ENCODE results near the gene BMAL1.

BMAL1 gene

DNA sequence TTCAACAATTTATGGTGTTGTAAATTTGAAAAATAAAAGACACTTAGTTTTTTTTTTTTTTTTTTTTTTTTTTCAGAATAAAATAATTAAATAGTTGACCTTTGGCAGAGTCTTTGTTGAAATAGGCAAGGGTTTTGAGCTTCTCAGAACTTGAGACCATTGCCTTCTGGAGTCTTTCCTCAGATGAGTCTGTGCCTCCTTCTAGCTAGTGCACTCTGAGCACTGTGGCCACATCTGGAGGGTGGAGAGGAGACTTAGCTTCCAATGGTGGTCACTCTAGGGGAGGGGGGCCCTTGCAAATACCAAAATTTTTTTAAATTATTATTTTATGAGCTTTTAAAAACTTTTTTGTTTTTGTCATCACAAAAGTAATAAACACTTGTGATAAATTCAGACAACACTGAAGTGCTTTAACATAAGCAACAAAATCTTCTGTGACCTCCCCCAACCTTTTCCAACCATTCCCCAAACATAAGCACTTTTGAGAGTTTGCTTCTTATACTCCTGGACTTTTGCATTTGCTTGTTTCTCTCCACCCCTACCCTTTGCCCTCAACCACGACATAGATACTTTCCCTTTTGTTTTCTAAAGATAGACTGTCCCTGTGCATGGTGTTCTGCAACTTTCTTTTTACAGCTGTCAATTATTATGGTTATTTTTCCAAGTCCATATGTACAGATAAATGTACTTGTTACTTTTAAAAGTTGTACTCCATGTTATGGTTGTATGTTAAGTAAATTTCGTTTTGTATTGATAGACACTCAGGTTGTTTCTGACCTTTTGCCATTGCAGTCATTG, 41.1 kb downstream of the BMAL1 start:
- DNase-seq, result no peak

DNA sequence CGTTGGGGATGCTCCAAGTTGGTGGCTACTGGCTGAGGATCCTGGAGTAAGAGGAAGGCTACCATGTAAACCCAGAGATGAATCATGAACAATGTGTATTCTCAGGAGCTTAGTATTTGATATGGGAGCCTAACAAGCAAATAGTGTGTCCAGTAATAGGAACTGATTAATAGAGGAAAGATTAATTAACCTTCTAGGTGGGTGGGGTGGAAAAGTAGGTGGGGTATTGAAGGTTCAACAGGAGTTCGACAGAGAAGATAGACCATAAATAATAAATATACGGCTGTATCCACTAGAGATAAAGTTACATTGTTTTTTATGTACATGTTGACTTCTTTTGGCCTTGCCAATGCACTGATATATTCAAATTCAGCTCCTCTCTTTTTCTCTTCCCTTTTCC, 43.1 kb downstream of the BMAL1 start:
- no peak for DNase-seq

DNA sequence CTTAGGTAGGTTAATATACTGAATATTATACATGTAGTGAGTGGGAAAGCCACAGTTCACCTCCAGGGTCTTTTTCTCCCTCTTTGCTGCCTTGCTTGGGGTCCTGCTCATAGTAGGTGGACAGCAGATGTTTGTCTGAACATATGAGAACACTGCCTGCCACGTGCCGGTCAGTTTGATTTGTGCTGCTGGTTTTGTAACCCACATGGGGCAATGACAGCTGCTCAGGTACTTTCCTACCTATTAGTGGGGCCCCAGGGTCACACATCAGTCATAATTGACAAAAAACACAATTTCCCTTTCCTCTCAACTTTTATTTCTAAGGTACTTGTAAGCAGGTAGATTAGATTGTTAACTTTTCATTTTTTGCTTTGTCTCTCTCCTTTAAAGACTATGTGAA, 43.8 kb downstream of the BMAL1 start:
- DNase-seq, result no peak

DNA sequence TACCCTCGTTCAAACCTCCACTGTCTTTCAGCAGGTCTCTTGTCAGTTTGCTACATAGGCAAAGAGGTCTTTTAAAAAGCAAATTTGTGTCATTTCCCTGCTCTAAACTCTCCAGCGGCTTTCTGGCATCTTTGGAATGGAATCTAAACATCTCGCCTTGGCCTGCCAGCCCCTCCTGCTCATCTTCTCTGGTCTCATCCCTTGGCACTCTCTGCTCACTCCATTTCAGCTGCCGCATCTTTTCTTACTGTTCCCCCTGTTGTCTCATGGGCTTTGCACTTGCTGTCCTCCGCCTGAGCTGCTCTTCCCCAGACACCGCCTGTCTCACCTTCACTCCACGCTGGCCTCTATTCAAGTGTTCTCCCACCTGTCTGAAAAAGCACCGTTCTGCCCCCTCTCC, 46.6 kb downstream of the BMAL1 start:
- no peak for DNase-seq

DNA sequence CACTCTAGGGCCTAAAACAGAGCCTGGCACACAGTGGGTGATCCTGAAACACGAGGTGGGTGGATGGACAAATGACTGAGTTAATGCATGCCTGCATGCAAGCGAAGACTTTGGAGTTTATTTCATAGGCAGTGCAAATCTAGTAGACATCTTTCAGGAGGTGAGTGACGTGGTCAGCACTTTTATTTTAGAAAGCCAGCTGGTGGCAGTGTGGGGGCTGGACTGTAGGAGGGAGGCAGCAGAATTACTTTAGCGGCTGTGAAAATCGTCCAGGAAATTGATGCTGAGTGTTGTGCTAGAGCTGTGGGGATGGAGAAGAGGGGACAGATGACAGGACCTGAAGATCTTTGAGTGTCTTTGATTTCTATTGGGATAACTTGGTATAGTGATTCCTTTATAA, 47.1 kb downstream of the BMAL1 start:
- no peak for DNase-seq

DNA sequence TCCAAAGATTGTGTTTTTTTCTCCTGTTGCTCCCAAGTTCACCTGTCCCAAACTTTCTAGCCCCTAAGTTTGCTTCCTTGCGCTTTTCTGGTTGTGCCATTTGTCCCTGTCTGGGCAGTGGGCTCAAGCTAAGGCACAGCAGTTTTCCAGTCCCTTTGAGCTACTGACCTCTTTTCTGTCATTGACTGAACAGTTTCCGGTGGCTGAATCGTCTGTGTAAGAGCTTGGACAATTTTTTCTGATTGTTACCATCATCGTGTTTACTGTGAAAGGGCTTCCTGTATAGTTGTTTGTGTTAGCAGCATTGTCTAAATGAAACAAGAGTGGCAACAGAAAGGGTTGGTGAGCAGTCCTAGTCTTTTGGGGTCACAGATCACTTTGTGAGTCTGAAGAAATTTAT, 49.8 kb downstream of the BMAL1 start:
- DNase-seq, result no peak

DNA sequence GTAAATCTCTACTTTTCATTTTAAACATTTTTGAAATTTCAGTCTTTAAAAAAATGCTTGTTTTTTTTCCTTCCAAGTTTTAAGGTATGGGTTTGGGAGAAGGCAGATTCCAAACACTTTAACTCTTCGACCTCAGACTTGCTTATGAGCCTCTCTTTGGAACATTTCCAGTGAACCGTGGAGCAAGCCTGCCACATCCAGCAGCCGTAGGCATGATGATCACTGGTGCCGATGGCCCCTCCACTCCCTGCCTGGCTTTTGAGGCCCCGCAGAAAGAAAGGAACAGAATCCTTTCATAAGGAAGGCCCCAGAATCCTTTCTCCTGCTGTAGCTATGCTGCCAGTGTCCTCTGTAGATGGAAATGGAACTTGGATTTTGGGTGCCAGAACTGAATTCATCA, 50.7 kb downstream of the BMAL1 start:
- DNase-seq, result no peak

DNA sequence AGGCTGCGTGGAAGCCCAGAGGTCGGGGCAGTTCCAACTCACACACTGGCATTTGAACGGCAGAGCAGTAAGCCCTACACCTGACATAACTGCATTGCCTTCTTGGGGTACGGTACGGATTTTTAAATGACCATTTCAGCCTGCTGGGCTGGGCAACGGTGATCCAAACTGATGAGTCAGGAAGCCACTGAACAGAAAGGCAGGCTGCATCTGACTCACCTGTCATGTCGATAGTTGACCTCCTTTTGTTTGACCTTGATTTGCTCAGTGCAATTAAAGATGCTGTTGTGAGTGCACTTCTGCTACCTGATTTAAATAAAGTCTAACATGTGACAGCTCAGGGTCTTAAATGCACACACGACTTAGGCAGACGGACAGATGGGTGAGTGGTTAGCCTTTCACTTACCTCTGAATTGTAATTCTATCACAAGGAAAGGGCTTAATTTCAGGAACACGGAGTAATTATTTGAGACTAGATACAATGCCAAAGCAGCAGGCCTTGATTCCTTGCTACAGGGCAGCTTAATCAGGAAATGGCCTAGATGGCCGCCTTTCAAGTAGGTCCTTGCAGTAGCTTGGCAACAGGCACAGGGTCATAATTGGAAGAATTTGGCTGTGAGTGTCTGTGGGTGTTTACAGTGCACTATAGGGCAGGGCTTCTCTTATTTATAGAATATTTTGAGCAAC, 52.2 kb downstream of the BMAL1 start:
- no peak for DNase-seq

DNA sequence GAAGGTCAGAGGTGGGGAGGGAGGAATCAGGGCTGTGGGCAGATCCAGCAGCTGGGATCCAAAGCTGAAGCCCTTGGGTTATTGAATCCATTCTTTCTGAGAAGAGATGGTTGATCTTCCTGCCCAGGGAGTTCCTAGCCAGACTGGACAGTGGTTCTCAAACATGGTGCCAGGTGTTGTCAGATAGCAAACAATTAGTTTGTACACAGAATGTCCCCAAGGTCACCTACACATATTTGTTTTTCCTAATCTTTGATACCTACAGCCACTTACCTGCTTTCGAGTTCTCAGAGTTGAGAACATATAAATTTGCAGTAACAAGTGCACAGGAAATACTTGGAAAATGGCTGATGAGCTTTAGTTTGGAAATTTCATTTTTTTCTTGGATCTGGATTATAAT, 54.5 kb downstream of the BMAL1 start:
- no peak for DNase-seq

DNA sequence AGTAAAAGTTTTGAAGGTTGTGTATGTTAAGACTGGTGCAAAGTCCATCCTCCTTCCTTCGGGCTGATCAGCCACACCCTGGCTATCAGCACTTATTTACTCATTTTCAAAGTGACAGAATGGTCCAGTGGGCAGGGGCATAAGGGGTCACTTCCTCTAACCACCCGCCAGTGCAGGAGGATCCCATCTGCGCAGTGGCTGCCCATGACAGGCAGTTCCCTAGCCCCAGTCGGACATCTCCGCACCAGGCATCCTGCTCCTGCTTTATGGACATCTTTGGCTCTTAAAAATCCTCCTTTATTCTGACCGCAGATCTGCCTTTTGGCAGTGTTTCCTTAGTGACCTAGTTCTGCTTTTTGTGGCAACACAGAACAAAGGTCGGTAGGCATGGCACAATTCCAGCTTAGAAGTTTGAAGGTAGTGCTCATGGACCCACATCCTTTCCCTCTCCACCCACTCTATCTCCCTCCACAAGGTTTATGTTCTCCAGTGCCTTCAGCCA, 55.9 kb downstream of the BMAL1 start:
- no peak for DNase-seq

DNA sequence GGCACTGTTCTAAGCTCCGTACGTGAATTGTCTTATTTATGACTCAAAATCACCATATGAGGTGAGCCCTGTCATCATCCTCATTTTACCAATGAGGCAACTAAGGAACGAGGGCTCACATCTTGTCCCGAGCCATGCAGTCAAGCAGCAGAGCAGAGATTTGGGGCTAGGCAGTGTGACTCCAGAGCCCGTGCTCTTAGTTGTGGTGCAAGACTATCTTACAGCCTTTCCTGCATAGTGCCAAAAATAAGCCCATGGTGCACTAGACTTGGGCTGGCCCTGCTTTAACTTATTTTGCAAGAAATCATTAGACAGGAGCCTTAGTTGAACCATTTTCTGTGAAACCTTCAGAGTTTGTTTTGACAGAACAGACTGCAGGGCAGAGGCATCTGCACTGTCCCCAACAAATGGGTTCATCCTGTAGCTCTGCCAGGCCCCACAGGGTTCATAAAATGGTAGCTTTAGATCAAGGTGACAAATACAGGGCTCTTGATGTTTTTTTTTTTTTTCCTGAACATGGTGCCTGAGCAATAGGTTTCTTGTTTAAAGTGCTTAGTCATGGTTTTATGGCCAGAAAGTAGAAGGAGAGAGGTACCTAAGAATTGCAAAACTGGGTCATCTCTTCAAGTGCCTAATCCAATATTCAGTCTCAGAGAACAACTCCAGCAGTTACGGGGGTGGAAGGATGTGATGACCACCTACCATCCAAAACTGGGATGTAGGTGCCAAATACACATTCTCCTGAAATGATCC, 56.6 kb downstream of the BMAL1 start:
- DNase-seq, result no peak

DNA sequence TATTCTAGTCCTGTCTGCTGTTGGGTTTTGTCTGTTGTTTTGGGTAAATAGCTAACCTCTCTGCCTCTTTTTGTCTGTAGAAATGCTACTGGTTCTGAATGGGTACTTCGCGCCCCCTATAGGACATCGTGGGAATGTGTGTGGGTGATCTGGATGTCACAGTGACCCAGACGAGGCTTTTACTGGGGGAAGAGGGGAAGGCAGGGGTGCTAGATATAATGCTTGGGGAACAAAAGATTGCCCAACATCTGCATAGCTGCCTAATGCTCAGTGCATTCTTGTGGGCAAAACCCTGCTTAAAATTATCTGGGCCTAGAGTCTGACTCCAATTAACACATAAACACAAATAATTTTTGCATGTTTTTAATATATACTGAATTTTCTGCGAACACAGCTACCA, 57.7 kb downstream of the BMAL1 start:
- no peak for DNase-seq

DNA sequence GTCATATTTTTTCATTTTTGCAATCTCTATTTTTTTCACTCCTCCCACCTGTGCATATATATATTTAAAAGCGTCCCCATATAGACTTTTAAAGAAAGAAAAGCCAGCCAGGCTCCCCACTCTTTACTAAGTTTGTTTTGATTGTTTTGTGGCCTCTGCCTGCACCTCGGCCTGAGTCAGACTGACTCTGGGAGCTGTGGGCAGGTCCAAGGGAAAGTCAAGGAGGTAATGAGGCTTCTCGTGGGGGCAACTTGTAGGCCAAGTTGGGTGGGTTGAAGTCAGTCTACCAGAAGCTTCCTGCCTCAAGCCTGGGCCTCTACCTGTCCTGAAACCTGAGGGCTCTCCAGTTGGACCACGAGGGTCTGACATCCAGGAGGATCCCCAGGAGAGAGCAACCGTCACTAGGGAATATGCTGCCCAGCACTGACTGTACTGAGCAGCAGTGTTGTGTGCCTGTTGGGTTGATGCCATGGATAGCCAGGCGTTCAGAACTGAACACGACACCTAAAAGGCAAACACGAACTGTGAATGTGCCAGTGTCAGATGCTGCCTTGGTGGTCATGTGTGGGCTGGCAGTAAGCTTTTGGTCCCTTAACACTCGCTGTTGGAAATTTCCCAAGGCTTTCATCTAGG, 58.8 kb downstream of the BMAL1 start:
- DNase-seq, result no peak

DNA sequence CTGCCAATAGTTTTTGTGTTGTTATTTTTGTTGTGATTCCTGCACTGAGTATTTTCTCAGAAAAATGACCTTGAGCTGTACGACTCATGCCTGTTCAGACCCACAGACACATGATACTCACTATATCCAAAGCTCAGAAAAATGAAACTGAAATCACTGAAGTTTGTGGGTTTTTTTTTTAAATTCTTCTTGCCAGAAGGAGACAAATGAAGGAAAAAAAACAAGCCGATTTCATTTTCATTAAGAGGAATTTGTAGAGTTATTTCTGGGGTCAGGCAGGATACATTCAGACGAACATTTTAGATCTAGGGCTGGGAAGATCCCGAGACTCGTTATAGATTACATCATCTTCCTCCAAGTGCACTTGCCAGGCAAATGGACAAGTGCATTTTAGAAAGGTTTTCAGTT, 60.4 kb downstream of the BMAL1 start:
- no peak for DNase-seq

DNA sequence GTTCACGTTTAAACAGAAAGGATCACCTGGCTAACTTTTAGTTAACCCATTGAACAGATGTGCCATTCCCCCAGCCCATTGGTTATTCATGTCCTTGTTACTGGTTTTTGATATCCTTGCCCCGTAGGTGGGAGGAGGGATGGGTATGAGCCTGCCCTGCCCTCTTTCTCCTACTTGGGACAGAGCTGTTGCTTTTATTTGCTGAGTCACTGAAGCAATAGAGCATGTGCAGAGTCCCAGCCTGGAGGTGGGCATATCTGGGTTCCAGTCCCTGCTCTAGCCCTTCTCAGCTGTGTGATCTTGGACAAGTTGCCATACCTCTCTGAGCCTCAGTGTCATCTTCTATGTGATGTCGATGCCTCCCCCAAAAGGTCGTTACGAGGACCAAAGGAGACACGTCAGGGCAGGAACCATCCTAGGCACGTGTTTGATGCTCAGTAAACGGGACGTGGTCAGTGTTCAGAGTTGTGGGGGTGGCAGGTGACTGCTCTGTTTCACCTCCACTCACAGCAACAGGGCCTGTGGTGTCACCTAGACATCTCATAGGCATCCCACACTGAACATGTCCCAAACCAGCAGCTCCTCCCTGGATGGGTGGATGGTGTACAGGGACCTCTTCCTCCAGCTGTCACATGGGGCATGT, 61.0 kb downstream of the BMAL1 start:
- no peak for DNase-seq

DNA sequence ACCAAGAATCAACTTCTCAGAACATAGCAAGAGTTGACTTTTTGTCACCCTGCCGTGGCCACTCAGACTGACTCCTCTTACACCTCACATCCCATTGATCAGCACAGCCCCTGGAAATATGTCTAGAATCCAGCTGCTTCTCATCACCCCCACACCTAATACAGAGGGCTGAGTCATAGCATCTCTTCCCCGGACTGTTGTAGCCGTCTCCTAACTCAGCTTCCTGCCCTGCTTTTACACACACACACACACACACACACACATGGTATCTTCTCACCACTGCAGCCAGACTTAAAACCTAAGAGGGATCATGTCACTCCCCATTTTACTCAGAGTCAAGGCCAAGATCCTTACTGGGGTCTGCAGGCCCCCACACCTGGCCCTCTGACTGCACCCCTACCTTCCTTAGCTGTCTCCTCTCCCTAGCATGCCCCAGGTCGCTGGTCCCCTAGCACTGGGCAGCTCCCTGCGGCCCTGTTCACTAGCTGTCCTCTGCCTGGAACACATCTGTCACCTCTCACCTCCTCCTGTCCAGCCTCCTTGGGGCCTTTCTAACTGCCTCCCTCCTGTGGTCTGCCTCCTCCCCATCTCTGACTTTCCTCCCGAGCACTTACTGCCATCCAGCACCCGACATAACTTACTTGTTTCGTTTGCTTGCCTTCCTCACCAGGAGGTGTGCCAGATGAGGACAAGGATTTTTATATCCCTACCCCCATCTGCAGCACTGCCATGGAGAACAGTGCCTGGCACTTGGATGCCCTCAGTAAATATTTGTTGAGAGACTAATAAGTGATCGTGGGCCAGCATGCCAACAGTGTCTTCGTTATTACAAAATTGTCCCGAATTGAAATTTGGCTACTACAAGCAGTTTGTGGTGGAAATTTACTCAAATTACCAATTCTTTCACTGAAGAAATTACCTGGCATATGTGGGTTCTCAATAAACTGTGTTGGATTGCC, 61.9 kb downstream of the BMAL1 start:
- no peak for DNase-seq

DNA sequence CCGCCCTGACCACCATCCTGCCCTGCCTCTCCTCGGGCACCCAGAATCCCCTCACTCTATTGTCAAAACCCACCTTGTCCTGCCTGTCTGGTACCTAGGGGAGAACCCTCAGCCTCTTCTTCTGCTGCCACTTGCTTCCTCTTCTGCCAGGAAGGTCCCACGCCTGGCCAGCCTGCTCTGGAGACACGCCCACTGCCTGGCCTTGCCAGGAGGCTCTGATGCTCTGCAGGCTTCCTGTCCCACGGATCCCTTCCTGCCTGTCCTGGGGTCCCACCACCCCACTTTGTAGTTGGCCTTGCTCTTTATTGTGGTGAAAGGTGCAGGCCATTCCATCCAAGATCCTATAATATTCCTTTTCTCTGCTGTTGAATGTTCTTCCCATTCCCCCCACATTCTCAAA, 63.4 kb downstream of the BMAL1 start:
- no peak for DNase-seq

DNA sequence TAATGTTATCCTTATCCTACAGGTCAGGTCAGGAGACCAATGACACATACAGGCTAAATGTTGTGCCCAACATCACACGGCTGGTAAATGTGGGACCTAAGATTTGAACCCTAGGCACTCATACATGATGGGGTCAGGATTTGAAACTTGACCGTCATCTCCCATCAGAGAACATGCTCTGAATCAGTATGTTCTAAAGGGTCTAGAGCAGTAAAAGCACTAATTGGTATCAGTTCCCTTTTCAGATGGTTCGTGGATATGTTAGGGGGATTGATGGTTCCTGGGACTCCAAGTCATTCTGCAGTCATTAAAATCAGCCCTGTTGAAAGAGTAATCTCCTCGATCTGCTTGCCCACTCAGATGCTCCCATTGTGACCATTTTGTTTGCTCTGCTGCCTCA, 65.5 kb downstream of the BMAL1 start:
- DNase-seq, result no peak

DNA sequence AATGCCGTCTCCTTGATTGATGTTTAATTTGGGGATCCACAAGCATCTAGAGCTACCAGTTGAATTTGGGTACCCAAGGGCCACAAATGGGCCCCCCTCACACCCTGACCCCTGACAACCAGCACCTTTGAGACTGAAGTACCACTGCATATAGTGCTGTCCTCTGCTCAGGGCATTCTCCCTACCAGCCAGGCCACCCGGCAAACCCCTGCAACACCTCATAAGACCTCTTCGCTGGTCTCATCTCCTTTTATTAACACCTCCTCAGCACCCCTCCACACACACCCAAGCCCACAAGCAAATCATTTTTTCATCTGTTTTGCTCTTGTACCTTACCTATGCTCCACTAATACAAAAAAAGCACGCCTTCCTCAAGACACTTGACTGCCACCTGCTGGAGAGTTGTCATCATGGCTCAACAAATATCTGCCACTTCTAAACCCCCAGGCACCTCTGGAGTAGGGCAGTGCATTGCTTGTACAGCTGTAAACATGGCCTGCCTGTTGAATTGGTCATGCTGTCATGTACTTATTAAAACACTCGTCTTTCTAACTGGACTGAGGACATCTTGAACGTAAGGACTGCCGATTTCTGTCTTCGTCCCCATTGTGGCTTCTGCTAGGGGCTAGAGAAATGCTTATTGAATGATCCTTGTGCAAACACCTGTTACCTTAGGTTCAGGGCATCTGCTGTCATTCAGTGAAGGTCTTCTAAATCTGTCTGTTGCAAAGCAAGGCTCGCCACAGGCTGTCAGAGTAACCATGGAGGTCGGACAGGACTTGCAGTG, 66.5 kb downstream of the BMAL1 start:
- peak; percentile 73 for DNase-seq

DNA sequence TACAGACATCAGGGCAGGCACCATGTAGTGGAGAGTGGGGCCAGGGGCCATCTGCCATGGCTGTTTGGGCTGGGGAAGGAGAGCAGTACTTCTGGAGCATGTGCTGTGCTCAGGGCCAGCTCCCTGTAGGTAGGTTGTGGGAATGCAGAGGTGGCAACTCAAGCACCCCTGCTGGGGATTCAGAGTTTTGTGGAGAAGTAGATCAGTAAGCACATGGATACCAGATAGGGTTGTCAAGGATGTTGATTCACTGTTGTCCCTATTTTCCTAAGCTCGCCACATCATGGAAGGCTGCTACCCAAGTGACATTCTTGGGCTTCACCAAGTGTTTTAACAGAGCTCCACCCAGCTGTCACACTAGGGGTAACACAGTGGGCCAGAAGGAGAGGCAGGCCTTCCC, 67.2 kb downstream of the BMAL1 start:
- no peak for DNase-seq

DNA sequence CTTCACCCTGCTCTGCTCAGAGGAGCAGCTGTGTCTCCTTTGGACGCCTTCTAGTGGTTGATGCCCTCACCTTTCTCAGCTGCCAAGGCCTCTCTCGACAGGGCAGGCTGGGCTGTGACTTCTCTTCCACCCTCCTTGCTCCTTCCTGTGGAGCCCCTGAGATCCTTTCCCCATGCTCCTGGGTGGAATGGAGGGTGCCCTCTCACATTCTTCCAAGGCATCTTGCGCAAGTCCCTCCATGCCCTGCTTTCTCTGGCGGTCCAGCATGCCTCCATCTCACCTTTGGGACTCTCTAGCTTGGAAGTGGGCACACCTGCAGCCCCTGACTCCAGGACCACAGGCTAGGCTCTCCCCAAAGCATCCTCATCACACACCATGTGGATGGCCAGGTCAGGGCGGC, 68.9 kb downstream of the BMAL1 start:
- DNase-seq, result no peak

Measured in right hindlimb (tissue), 1 donor.